ENCODE data around the gene VWA1.
"Not testable (repeated sequence)": the region's sequence is repeated elsewhere in the genome, so short reads cannot be mapped to it uniquely, and the experiment has no call there.

The VWA1 gene

DNA sequence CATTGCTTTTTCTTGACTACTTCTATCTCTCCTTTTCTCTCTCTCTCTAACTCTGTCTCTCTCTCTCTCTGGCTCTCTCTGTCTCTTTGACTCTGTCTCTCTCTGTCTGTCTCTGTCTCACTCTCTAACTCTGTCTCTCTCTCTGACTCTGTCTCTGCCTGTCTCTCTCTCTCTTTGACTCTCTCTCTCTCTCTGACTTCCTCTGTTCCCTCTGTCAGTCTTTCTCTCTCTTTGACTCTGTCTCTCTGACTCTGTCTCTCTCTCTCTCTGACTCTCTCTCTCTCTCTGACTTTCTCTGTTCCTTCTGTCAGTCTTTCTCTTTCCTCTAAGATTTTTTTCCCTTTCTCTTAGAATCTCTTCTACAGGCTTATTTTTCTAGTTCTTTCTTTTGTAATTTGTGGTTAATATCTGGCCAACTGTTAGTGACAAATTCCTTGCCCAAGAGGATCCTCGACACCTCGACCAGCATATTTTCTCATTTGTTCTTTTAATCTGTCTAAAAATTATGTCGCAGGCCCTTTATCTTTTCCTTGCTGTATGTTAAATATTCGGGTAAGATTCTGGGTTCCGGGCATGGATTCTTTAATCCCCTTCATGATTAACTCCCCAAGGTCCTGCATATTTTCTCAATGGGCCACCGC is 13.7 kb downstream of the VWA1 start, which contains the start of gene ATAD3C:
ATAD3C (plus strand) TSS at position 591 of the 641 bp plus-strand sequence. CDS start 995 bp downstream, outside the sequence.
- Mint-ChIP-seq H3K4me3 (no peak within 1 kb of the TSS), H3K4me1 (peaks cover 6% of the 10 kb centered on the region), H3K9me3 (no peaks in the 10 kb centered on the region), H3K27ac (no peak within 1 kb of the TSS), H3K27me3 (ENCODE audit: low read depth, poor library complexity) (peaks cover 7% of the 10 kb centered on the region), H3K36me3 (ENCODE audit: low read depth) (no peaks in the 10 kb centered on the region)
- no peak for DNase-seq
- TF ChIP-seq, protein P1, sequence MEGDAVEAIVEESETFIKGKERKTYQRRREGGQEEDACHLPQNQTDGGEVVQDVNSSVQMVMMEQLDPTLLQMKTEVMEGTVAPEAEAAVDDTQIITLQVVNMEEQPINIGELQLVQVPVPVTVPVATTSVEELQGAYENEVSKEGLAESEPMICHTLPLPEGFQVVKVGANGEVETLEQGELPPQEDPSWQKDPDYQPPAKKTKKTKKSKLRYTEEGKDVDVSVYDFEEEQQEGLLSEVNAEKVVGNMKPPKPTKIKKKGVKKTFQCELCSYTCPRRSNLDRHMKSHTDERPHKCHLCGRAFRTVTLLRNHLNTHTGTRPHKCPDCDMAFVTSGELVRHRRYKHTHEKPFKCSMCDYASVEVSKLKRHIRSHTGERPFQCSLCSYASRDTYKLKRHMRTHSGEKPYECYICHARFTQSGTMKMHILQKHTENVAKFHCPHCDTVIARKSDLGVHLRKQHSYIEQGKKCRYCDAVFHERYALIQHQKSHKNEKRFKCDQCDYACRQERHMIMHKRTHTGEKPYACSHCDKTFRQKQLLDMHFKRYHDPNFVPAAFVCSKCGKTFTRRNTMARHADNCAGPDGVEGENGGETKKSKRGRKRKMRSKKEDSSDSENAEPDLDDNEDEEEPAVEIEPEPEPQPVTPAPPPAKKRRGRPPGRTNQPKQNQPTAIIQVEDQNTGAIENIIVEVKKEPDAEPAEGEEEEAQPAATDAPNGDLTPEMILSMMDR (IDR thresholded peaks at IDR 0.05): no peak

DNA sequence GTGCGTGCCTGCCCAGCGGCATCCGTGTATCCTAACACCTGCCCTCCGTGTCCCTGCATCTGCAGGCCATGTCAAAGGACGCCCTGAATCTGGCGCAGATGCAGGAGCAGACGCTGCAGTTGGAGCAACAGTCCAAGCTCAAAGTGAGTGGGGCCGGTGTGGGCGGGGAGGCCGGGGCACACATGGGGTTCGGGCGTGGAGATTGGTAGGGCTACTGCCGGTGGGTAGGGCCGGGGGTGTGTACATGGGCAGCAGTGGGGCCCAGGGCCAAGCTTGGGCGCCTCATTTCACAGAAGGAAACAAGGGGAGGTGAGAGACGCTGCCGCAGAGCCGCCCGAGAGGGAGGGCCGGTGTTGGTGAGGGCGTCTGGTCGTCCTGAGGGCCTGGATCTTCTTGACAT is 15.1 kb downstream of the VWA1 start:
- H3K27ac Mint-ChIP-seq; H3K27me3 Mint-ChIP-seq (ENCODE audit: low read depth, poor library complexity); H3K4me1 Mint-ChIP-seq; H3K9me3 Mint-ChIP-seq; H3K36me3 Mint-ChIP-seq (ENCODE audit: low read depth); DNase-seq; H3K4me3 Mint-ChIP-seq: not testable (repeated sequence)

DNA sequence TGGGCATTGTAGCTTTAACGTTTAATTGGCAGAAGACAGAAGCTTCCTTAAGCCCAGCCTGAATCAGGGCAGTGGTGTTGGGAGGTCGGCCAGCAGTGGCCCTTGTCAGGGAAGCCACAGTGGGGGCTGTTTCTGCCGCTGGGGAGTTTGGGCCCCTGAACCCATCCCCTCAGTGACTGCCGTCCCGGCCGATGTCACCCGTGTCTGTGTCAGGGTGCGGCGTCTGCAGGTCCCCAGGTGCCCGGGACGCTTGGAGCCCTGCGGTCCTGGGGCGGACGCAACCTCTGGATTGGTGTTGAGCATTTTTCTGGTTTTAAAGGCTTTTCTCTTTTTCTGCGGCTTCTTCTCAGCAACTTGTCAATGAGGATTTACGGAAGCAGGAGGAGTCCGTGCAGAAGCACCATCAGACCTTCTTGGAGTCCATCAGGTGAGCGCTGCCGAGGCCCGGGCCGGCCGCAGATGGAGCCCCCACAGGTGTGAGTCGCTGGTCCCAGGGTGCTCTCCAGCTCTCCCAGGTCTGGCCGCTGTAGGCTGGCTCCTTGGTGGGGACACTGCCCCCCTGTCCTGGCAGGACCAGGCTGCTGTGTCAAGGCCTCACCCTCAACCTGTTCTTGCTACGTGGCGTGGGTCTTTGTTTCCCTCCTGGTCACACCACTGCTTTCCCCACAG is 16.3 kb downstream of the VWA1 start:
- H3K4me1 Mint-ChIP-seq: peaks cover 6% of the 10 kb centered on the region
- DNase-seq: no peak

GRCh38 chr1:1452365-1452739 is 16.9 kb downstream of the VWA1 start:
- not testable (repeated sequence) for H3K27ac Mint-ChIP-seq; H3K4me3 Mint-ChIP-seq; H3K27me3 Mint-ChIP-seq (ENCODE audit: low read depth, poor library complexity); DNase-seq; H3K9me3 Mint-ChIP-seq; H3K4me1 Mint-ChIP-seq; H3K36me3 Mint-ChIP-seq (ENCODE audit: low read depth)

More for the DNA sequence above, 16.3 kb downstream of the VWA1 start:
- TF ChIP-seq, protein P1 (IDR thresholded peaks at IDR 0.05): no peak
- Mint-ChIP-seq H3K9me3 (no peaks in the 10 kb centered on the region), H3K27me3 (ENCODE audit: low read depth, poor library complexity) (peaks cover 7% of the 10 kb centered on the region), H3K27ac (no peak overlapping the region), H3K4me3 (no peak overlapping the region), H3K36me3 (ENCODE audit: low read depth) (no peaks in the 10 kb centered on the region)

DNA sequence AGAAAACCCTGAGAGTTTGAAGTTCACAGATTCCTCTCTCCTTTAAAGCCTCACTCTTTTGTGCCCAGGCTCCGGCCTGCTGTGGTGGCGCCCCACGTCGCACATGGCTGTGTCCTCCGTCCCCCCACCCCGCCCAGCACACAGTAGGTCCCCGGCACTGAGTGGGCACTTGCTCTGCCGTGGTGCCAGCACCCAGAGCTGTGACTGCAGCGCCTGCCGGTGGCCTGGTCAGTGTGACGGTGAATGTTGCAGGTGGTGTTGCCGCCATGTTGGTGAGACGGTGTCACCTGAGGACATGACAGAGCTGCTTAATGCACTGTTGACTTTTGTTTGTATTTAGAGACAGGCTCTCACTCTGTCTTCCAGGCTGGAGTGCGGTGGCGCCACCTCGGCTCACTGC is 17.4 kb downstream of the VWA1 start:
- TF ChIP-seq, protein P1 (IDR thresholded peaks at IDR 0.05): no peak
- peaks cover 6% of the 10 kb centered on the region for H3K4me1 Mint-ChIP-seq

GRCh38 chr1:1454286-1455056 is 19.0 kb downstream of the VWA1 start:
- H3K27me3 Mint-ChIP-seq (ENCODE audit: low read depth, poor library complexity); H3K9me3 Mint-ChIP-seq; H3K27ac Mint-ChIP-seq; H3K36me3 Mint-ChIP-seq (ENCODE audit: low read depth); H3K4me3 Mint-ChIP-seq; DNase-seq; H3K4me1 Mint-ChIP-seq: not testable (repeated sequence)

More for the DNA sequence above, 17.4 kb downstream of the VWA1 start:
- peaks cover 7% of the 10 kb centered on the region for H3K27me3 Mint-ChIP-seq (ENCODE audit: low read depth, poor library complexity)
- no peak overlapping the region for H3K27ac Mint-ChIP-seq
- no peak for DNase-seq
- no peak overlapping the region for H3K4me3 Mint-ChIP-seq
- no peaks in the 10 kb centered on the region for H3K9me3 Mint-ChIP-seq
- H3K36me3 Mint-ChIP-seq (ENCODE audit: low read depth): no peaks in the 10 kb centered on the region

GRCh38 chr1:1455366-1455884 is 19.9 kb downstream of the VWA1 start:
- TF ChIP-seq, protein P1 (IDR thresholded peaks at IDR 0.05): no peak
- no peak for DNase-seq
- H3K36me3 Mint-ChIP-seq (ENCODE audit: low read depth): no peaks in the 10 kb centered on the region
- no peak overlapping the region for H3K4me3 Mint-ChIP-seq
- H3K4me1 Mint-ChIP-seq: no peaks in the 10 kb centered on the region
- no peaks in the 10 kb centered on the region for H3K27me3 Mint-ChIP-seq (ENCODE audit: low read depth, poor library complexity)
- no peaks in the 10 kb centered on the region for H3K9me3 Mint-ChIP-seq
- H3K27ac Mint-ChIP-seq: no peak overlapping the region

DNA sequence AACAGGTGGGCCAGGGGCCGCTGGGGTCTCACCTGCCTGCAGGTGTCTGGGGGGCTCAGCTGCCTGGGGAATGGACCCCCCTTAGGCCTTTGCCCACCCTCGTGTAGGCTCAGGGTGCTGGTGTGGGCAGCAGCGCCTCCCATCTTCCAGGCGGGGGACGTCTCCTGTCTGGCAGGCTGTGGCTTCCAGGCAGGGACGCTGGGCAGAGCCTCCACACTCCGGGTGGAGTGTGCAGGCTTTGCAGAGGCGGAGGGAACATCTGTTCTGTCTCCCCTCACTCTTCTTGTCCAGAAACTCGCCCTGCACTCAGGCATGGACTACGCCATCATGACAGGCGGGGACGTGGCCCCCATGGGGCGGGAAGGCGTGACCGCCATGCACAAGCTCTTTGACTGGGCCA is 20.4 kb downstream of the VWA1 start:
- H3K4me1 Mint-ChIP-seq; H3K36me3 Mint-ChIP-seq (ENCODE audit: low read depth); H3K27ac Mint-ChIP-seq; H3K4me3 Mint-ChIP-seq; H3K27me3 Mint-ChIP-seq (ENCODE audit: low read depth, poor library complexity); DNase-seq; H3K9me3 Mint-ChIP-seq: not testable (repeated sequence)

- not testable (repeated sequence) for DNase-seq; H3K36me3 Mint-ChIP-seq (ENCODE audit: low read depth); H3K4me1 Mint-ChIP-seq; H3K9me3 Mint-ChIP-seq; H3K4me3 Mint-ChIP-seq; H3K27ac Mint-ChIP-seq; H3K27me3 Mint-ChIP-seq (ENCODE audit: low read depth, poor library complexity)
Measured at GRCh38 chr1:1456683-1457255, 21.3 kb downstream of the VWA1 start.

DNA sequence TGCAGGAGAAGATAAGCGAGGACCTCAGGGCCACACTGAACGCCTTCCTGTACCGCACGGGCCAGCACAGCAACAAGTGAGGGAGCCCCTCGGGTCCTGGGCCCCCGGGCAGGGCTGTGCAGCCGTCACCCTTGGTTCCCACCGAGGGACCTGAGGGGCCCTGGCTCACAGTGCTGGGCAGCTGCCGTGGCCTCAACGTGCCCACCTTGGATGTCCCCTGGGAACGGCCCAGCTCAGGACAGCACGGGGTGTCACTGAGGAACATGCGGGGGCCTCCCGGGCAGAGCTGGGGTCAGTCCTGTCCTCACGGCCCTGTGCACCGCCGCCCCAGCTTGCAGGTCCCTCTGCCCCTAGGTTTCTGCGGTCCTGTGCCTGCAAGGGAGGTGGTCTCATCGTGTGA is 23.7 kb downstream of the VWA1 start:
- not testable (repeated sequence) for H3K9me3 Mint-ChIP-seq; H3K36me3 Mint-ChIP-seq (ENCODE audit: low read depth); H3K4me1 Mint-ChIP-seq; H3K27ac Mint-ChIP-seq; H3K4me3 Mint-ChIP-seq; DNase-seq; H3K27me3 Mint-ChIP-seq (ENCODE audit: low read depth, poor library complexity)
